ENCODE data around the gene GAMT.
"Not testable (repeated sequence)": the region's sequence is repeated elsewhere in the genome, so short reads cannot be mapped to it uniquely, and the experiment has no call there.

GAMT gene

GRCh38 chr19:1433119-1434039 is 32.0 kb upstream of the GAMT start:
- no peak for DNase-seq

GRCh38 chr19:1432507-1432887 is 31.2 kb upstream of the GAMT start:
- DNase-seq: no peak

- no peak for DNase-seq
Measured at GRCh38 chr19:1431759-1432506, 30.6 kb upstream of the GAMT start.

- no peak for DNase-seq
Measured at GRCh38 chr19:1430246-1430645, 28.9 kb upstream of the GAMT start.

GRCh38 chr19:1429750-1430149 is 28.4 kb upstream of the GAMT start:
- DNase-seq: no peak

- DNase-seq: no peak
Measured at GRCh38 chr19:1428738-1429391, 27.5 kb upstream of the GAMT start.

DNA sequence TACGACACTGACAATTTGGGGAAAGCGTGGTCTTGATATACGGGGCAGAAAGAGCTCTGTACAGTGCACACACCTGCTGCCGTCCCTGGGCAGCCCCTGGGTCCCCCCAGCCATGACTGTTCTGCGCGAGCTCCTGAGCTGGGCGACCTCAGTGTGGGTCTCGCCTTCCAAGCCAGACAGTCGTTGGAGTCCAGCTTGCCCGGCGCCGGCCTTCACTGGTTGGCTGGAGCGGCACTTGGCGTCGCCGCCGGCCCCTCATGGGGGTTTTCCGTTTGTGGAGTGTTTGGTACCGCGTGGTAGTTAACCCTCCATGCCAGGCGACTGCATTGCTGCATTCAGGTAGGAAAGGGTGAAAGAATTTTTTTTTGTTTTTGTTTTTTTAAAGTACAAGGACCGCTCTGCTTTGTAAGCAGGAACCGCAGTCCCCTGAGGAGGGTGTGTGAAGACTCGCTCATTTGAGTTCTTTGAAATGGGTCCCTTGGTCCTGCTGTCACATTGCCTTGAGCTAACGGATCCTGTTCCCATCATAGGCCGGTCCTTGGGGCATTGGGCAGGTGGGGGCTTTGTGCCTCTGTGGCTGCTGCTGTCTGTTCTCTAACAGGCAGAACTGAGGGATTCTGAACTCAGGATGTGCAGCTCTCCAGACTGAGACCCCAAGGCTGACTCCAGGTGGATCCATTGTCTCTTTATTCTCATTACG is 26.0 kb upstream of the GAMT start:
- DNase-seq: no peak

DNA sequence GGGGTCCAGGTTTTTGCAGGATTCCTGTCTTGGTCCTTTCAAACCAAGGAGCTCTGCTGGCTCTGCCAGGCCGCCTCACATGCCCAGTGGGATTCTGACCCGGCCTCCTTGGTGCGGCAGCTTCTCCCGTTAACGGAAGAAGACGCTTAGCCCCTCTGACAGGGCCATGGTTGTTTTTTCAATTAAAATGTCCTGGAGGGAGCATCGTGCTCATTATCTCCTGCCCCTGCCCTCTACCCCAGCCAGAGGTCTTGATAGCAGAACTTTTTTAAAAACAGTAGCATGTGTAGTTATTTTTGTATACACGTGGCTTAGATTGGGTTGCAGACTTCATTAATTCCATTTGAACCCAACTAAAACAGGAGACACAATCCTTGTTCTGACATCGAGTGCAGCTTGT is 25.4 kb upstream of the GAMT start:
- DNase-seq: no peak

DNA sequence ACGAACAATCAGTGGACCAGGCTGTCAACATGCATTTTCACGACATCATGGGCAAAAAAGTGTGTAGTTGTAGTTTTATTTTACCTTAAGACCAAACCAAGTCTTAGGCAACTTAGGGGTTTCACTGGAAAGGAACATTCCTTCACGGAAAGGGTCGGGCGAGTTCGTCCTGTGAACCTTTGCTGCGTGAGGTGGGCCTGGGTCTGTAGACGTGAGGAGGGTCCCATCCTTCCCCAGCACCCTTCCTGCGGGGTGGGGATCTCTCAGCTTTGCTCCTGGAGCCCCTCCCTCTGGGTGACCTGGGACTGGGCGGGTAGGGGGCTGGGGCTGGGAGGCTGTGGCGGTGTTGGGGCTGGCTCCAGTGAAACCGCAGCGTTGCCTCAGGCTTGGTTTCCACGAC is 24.6 kb upstream of the GAMT start:
- no peak for DNase-seq

- DNase-seq: no peak
Measured at GRCh38 chr19:1425102-1425837, 23.9 kb upstream of the GAMT start.

- no peak for DNase-seq
Measured at GRCh38 chr19:1424192-1424955, 23.0 kb upstream of the GAMT start.

DNA sequence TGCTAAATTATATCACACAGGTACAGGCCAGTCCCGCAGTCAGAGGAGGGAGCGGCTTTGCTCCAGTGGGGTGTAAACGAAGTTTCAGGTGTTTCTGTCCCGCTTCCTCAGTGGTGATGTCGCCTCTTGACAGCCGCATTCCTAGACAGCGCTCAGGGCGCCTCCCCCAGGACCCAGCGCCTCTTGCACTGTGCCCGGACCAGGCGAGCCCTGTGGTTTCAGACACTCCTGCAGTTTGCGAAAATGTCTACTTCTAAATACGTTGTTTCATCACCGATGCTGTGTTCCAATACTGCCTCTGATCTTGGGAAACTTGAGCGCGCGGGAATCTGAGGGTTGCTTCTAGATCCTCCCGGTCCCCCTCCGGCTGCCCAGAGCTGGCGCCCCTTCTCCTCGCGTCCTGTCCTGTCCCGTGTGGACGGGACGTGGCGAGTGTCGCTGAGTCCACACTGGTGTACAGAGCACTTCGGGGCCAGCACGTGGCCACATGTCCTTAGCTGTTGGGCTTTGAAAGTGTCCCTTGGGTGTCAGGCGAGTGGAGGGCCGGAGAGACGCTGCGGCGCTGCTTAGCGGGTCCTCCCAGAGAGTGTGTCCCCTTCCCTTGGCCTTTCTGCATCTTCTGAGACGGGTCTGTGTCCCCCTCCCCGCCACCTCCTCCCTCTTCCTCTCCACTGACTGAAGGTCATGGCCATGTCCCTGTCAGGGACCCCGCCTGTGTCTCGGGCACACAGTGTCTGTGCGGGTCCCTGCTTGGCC is 22.3 kb upstream of the GAMT start:
- DNase-seq: no peak

DNA sequence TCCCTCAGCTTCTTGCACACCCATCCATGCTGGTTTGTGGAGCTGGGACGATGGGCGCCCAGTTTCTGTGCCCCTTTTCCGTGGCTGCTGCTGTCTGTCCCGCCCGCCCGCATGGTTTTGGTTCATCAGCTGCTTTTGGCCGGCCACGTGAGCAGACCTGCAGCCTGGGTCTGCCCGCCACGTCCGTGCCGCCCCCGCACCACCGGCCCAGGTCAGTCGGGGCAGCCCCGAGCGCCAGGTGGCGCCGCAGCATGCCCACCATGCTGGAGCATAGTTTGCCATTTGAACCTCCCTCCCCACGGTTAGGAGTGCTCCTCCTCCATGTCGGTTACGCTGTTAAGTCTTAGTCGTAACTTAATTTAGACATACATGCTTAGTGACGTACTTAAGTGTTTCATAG is 21.6 kb upstream of the GAMT start:
- no peak for DNase-seq

GRCh38 chr19:1422360-1422759 is 21.0 kb upstream of the GAMT start:
- no peak for DNase-seq

- no peak for DNase-seq
Measured at GRCh38 chr19:1421958-1422305, 20.6 kb upstream of the GAMT start.

- no peak for DNase-seq
Measured at GRCh38 chr19:1421218-1421957, 20.0 kb upstream of the GAMT start.

DNA sequence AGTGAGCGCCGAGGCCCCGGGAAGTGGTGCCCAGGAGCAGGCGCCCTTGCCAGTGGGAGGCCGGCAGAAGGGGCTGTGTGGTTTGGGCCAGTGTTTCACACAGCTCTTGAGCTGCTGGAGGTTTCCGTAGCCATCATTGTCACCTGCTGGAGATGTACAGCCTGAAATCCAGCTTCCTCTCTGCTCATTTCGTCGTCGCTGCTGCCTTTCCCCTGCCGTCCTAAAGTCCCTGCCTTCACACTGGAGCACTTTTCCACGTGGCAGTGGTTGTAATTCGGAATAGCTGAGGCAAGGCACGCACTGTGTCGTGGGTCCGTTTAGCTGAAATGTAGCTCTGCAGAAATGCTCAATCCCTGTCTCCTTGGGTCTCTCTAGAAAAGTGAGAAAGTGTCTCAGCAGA is 19.2 kb upstream of the GAMT start:
- no peak for DNase-seq

DNA sequence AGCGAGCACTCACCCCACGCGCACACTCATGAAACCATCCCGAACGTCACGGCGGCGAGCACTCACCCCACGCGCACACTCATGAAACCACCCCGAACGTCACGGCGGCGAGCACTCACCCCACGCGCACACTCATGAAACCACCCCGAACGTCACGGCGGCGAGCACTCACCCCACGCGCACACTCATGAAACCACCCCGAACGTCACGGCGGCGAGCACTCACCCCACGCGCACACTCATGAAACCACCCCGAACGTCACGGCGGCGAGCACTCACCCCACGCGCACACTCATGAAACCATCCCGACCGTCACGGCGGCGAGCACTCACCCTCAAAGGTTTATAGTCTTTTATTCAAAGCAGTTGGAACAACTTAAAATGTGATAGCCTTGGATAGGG is 18.7 kb upstream of the GAMT start:
- DNase-seq: not testable (repeated sequence)

GRCh38 chr19:1418951-1419738 is 17.8 kb upstream of the GAMT start:
- no peak for DNase-seq

DNA sequence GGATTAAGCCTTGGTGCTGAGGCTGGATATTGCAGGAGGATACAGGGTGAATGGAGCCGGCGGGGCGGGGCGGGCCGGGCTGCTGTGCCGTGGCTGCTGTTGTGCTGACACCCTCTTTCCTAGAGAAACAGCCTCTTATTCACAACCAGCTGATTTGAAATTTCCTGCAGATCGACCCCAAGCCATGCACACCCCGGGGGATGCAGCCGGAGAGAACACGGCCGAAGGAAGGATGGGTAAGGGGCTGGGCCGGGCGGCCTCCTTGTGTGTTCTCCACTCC is 17.1 kb upstream of the GAMT start:
- DNase-seq: no peak
